H1 (cell line): ENCODE measurements around the gene MAST2. TPM values are rescaled to one million over a fixed set of nuclear protein-coding genes. Genes with fewer than 3 reads are reported as not detected.

ENCODE experiments used
- JUND ChIP-seq: IDR thresholded peaks from 2 replicates; pipeline ENCODE4 v1.6.1; 2011; ENCODE audit warnings: mild to moderate bottlenecking, improper control_type of control experiment, low read length
- PHF8 ChIP-seq: fragments of 200-600 bp; sonication (generic); conservative IDR thresholded peaks from 2 replicates; pipeline ENCODE4 v1.7.1; 2012; ENCODE audit warnings: low read depth, mild to moderate bottlenecking, inconsistent platforms, low read length, moderate library complexity
- RNF2 ChIP-seq: fragments of 200-900, 300-1000 bp; sonication (generic); IDR thresholded peaks from 2 replicates; pipeline ENCODE4 v1.7.1; 2016; ENCODE audit warnings: borderline replicate concordance, low read depth, mild to moderate bottlenecking, antibody characterized with exemption, low read length; ENCODE audit not compliant: poor library complexity, severe bottlenecking; ENCODE audit errors: missing control alignments
- TAF1 ChIP-seq: IDR thresholded peaks from 2 replicates; pipeline ENCODE4 v1.6.1; 2011; ENCODE audit warnings: mild to moderate bottlenecking, low read depth, low read length
- ZNF274 ChIP-seq: IDR thresholded peaks from 2 replicates; pipeline ENCODE4 v1.7.0; 2012; ENCODE audit warnings: low read length, borderline replicate concordance; ENCODE audit errors: extremely low read depth
- polyA plus RNA-seq, 7 experiments: library from polyadenylated mRNA; depleted of rRNA in 3 of 7; stranded (reverse) in 5 of 7; unstranded in 2 of 7; fragments of >200 nt in 5 of 7; fragments of 200-250 nt in 2 of 7; gene quantifications; 1 replicate in 5 of 7; 2 replicates in 1 of 7; 4 replicates in 1 of 7; pipeline versions ENCODE4 v1.2.1 to v1.2.3, GENCODE V29; 2011 to 2013; ENCODE audit warnings: missing spikeins in 2 of 7, mixed read lengths in 2 of 7
- total RNA-seq: library from RNA; stranded (reverse); fragmentation: NEBNext Ultra II Directional; extraction: Animal tissue kit (Norgen Biotek cat#: 25700); gene quantifications from 2 replicates; pipeline ENCODE4 v1.2.1, GENCODE V29; 2021

The MAST2 gene
- total and polyA plus RNA-seq, 2 of the 8 experiments (the other 6 are each of a cell fraction or from before 2014, with no cell fraction given) = 20.5 to 35.4 TPM

DNA sequence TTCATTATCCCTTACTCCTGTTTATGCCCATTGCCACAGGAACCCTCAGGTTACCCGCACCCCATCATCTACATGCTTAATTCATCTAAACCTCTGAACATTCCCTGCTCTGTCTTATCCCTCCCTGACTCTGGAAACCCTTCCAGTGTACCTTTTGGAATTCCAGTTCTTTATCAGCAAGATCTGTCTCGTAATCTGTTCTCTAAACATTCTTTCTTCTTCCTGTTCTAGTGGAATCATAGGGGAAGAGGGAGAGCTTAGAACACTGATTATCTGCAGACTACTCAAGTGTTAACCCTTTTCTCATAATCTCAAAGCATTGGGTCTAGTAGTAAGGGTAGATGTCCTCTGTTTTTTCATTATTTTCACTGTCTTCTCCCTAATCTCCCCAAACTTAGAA lies 169.2 kb downstream of the MAST2 start (continued):
- TF ChIP-seq RNF2 (no peak), ZNF274 (no peak), PHF8 (no peak), TAF1 (no peak), JUND (no peak)
- TF ChIP-seq, all 59 proteins: peak for 0
